NCI-H1930 (cell line): ENCODE measurements around the gene AHDC1.

Experiments used
- DNase-seq, 2 experiments: peaks; one replicate each; lab custom pipeline; 2025; lab: John Stamatoyannopoulos, UW

The AHDC1 gene

GRCh38 chr1:27584453-27584852 is 19.5 kb downstream of the AHDC1 start:
- DNase-seq: no peak

- no peak for DNase-seq
These were observed 20.5 kb downstream of the AHDC1 start for GRCh38 chr1:27583479-27583878.

- DNase-seq: no peak
These were observed 22.1 kb downstream of the AHDC1 start for GRCh38 chr1:27581823-27582243.

GRCh38 chr1:27577504-27578188 is 26.3 kb downstream of the AHDC1 start:
- no peak for DNase-seq

- no peak for DNase-seq
These were observed 27.1 kb downstream of the AHDC1 start for GRCh38 chr1:27576806-27577227.

- peak; percentile 24 to 42 for DNase-seq
These were observed 28.1 kb downstream of the AHDC1 start for GRCh38 chr1:27575840-27576331.

- DNase-seq: peak; percentile 61 to 63
These were observed 28.8 kb downstream of the AHDC1 start for GRCh38 chr1:27574871-27575831.

GRCh38 chr1:27574001-27574781 is 29.8 kb downstream of the AHDC1 start:
- no peak for DNase-seq

GRCh38 chr1:27572679-27573426 is 31.1 kb downstream of the AHDC1 start:
- DNase-seq: no peak

- no peak for DNase-seq
These were observed 31.8 kb downstream of the AHDC1 start for GRCh38 chr1:27572019-27572678.

GRCh38 chr1:27571439-27572018 is 32.4 kb downstream of the AHDC1 start:
- DNase-seq: no peak

GRCh38 chr1:27570784-27571183 is 33.2 kb downstream of the AHDC1 start:
- DNase-seq: no peak

- DNase-seq: no peak
These were observed 33.6 kb downstream of the AHDC1 start for GRCh38 chr1:27570356-27570755.

- no peak for DNase-seq
These were observed 34.2 kb downstream of the AHDC1 start for GRCh38 chr1:27569506-27570291.

- no peak for DNase-seq
These were observed 34.9 kb downstream of the AHDC1 start for GRCh38 chr1:27569088-27569460.

- peak; percentile 86 to 90 for DNase-seq
These were observed 35.5 kb downstream of the AHDC1 start for GRCh38 chr1:27568300-27569087.

- no peak for DNase-seq
These were observed 36.0 kb downstream of the AHDC1 start for GRCh38 chr1:27567971-27568299.

- DNase-seq: no peak
These were observed 36.8 kb downstream of the AHDC1 start for GRCh38 chr1:27567146-27567526.
